GM23338 (cell line): ENCODE measurements around the gene COL25A1. TPM values are rescaled to one million over a fixed set of nuclear protein-coding genes. Genes with fewer than 3 reads are reported as not detected.

Experiments
- ATAC-seq: fragments of 200-7000 bp; cut with Tn5 transposase; 3 replicates; pipeline ENCODE4 v1.9.1; 2020
- DNase-seq: peaks from one replicate; pipeline ENCODE4 v3.0.0-alpha.2; 2015; ENCODE audit warnings: low spot score
- H2AFZ ChIP-seq: fragments of 200-600 bp; sonication (generic); 2 replicates; pipeline ENCODE4 v1.8.0; 2016; ENCODE audit warnings: antibody characterized with exemption, mild to moderate bottlenecking, moderate library complexity
- H3F3A ChIP-seq: fragments of 200-600 bp; sonication (generic); replicated peaks from 2 replicates; pipeline ENCODE4 v1.8.0; 2017; ENCODE audit warnings: antibody characterized with exemption, mixed run types, low read depth
- H3K27ac ChIP-seq: fragments of 200-600 bp; sonication (generic); 2 replicates; pipeline ENCODE4 v1.6.1; 2016; ENCODE audit warnings: low read depth
- H3K27me3 ChIP-seq: fragments of 200-600 bp; sonication (generic); 2 replicates; pipeline ENCODE4 v1.8.0; 2016; ENCODE audit warnings: mild to moderate bottlenecking, mixed run types, moderate library complexity; ENCODE audit not compliant: insufficient read depth
- H3K36me3 ChIP-seq: fragments of 200-600 bp; sonication (generic); 2 replicates; pipeline ENCODE4 v1.8.0; 2016; ENCODE audit warnings: mild to moderate bottlenecking; ENCODE audit not compliant: insufficient read depth
- H3K4me1 ChIP-seq: fragments of 200-600 bp; sonication (generic); 2 replicates; pipeline ENCODE4 v1.8.0; 2016; ENCODE audit warnings: mild to moderate bottlenecking, moderate library complexity; ENCODE audit not compliant: insufficient read depth
- H3K4me2 ChIP-seq: fragments of 200-600 bp; sonication (generic); 2 replicates; pipeline ENCODE4 v1.7.1; 2017; ENCODE audit warnings: mixed run types
- H3K4me3 ChIP-seq: fragments of 200-600 bp; sonication (generic); 2 replicates; pipeline ENCODE4 v1.6.1; 2016; ENCODE audit warnings: mixed run types
- H3K79me2 ChIP-seq: fragments of 200-600 bp; sonication (generic); replicated peaks from 2 replicates; pipeline ENCODE4 v1.8.0; 2017; ENCODE audit warnings: mild to moderate bottlenecking; ENCODE audit not compliant: insufficient read depth
- H3K9me2 ChIP-seq: fragments of 200-600 bp; sonication (generic); 2 replicates; pipeline ENCODE4 v1.8.0; 2017; ENCODE audit not compliant: insufficient read depth
- H4K20me1 ChIP-seq: fragments of 200-600 bp; sonication (generic); replicated peaks from 2 replicates; pipeline ENCODE4 v1.8.0; 2017; ENCODE audit warnings: mild to moderate bottlenecking; ENCODE audit not compliant: insufficient read depth
- H3K27ac Mint-ChIP-seq: 2 replicates; pipeline ENCODE4 v1.8.0; 2020; ENCODE audit warnings: inconsistent platforms, mild to moderate bottlenecking, moderate library complexity, mixed read lengths
- H3K27me3 Mint-ChIP-seq: 3 replicates; pipeline ENCODE4 v1.8.0; 2022; ENCODE audit warnings: low read depth, mild to moderate bottlenecking, moderate library complexity, mixed read lengths, inconsistent platforms; ENCODE audit not compliant: insufficient read depth, poor library complexity
- H3K36me3 Mint-ChIP-seq: 3 replicates; pipeline ENCODE4 v1.8.0; 2021; ENCODE audit warnings: low read depth, mild to moderate bottlenecking, inconsistent platforms, moderate library complexity, mixed read lengths
- H3K4me1 Mint-ChIP-seq: 3 replicates; pipeline ENCODE4 v1.8.0; 2020; ENCODE audit warnings: mild to moderate bottlenecking, inconsistent platforms, mixed read lengths
- H3K4me3 Mint-ChIP-seq: 3 replicates; pipeline ENCODE4 v1.8.0; 2021; ENCODE audit warnings: moderate library complexity, mild to moderate bottlenecking, inconsistent platforms, mixed read lengths
- H3K9me3 Mint-ChIP-seq: 3 replicates; pipeline ENCODE4 v1.8.0; 2020; ENCODE audit warnings: moderate library complexity, mild to moderate bottlenecking, inconsistent platforms, mixed read lengths
- CREB1 ChIP-seq: fragments of 250-450 bp; sonication (Bioruptor Pico); IDR thresholded peaks from 2 replicates; pipeline ENCODE4 v1.5.0; 2020; ENCODE audit warnings: low read depth, mild to moderate bottlenecking, moderate library complexity
- CTCF ChIP-seq, 2 experiments: fragments of 200-600 bp in 1 of 2; sonication (generic) in 1 of 2; conservative IDR thresholded peaks; 2 replicates each; pipeline versions ENCODE4 v1.5.1 to v1.6.1; 2016 to 2017; ENCODE audit warnings: antibody characterized with exemption in 2 of 2, low read depth in 2 of 2, mild to moderate bottlenecking in 2 of 2, moderate library complexity in 1 of 2
- EZH2 ChIP-seq: fragments of 200-600 bp; sonication (generic); IDR thresholded peaks from one replicate; pipeline ENCODE4 v1.8.0; 2017; ENCODE audit warnings: antibody characterized with exemption, mild to moderate bottlenecking, low read depth; ENCODE audit not compliant: unreplicated experiment
- EZH2phosphoT487 ChIP-seq: fragments of 200-600 bp; sonication (generic); IDR thresholded peaks from one replicate; pipeline ENCODE4 v1.8.1; 2018; ENCODE audit warnings: antibody characterized with exemption; ENCODE audit not compliant: unreplicated experiment
- JUNB ChIP-seq: IDR thresholded peaks from one replicate; pipeline ENCODE4 v1.6.1; 2016; ENCODE audit warnings: antibody characterized with exemption; ENCODE audit not compliant: unreplicated experiment
- NANOG ChIP-seq: IDR thresholded peaks from 2 replicates; pipeline ENCODE4 v1.6.1; 2016; ENCODE audit warnings: antibody characterized with exemption, borderline replicate concordance
- POLR2AphosphoS5 ChIP-seq: IDR thresholded peaks from 2 replicates; pipeline ENCODE4 v1.6.1; 2016; ENCODE audit warnings: antibody characterized with exemption, low read depth
- ZNF331 ChIP-seq: fragments of 250-450 bp; sonication (Bioruptor Pico); IDR thresholded peaks from 2 replicates; pipeline ENCODE4 v1.5.0; 2020; ENCODE audit warnings: low read depth, mild to moderate bottlenecking, moderate library complexity
- ZNF462 ChIP-seq: fragments of 250-450 bp; sonication (Bioruptor Pico); IDR thresholded peaks from 2 replicates; pipeline ENCODE4 v1.5.0; 2020; ENCODE audit warnings: mild to moderate bottlenecking, moderate library complexity
- polyA plus RNA-seq: library from polyadenylated mRNA; unstranded; fragments of >200 nt; fragmentation: Nextera tagmentation; extraction: Ambion mirVana; gene quantifications from 2 replicates; pipeline ENCODE4 v1.2.1, GENCODE V29; 2016
- total RNA-seq: library from RNA; depleted of rRNA; stranded (reverse); fragments of >200 nt; shearing (Covaris generic); gene quantifications from 2 replicates; pipeline ENCODE4 v1.2.3, GENCODE V29; 2014
- TF ChIP-seq, protein P1 (sequence below): IDR thresholded peaks from 2 replicates; pipeline ENCODE4 v1.6.1; 2016; ENCODE audit warnings: antibody characterized with exemption
- TF ChIP-seq, protein P2 (sequence below): IDR thresholded peaks from one replicate; pipeline ENCODE4 v1.6.1; 2018; ENCODE audit warnings: antibody characterized with exemption; ENCODE audit not compliant: unreplicated experiment

Gene COL25A1
- total and polyA plus RNA-seq, 2 experiments from 2014 or later = 3.9 to 5.6 TPM

GRCh38 chr4:109294468-109295020 lies 7.9 kb downstream of the COL25A1 start:
- Histone ChIP-seq H3K79me2 (no peaks in the 10 kb centered on the region), H3F3A (no peaks in the 10 kb centered on the region), H3K27ac (no peak overlapping the region), H4K20me1 (no peaks in the 10 kb centered on the region), H2AFZ (no peak overlapping the region), H3K27me3 (no peaks in the 10 kb centered on the region), H3K4me3 (no peak overlapping the region), H3K4me1 (no peaks in the 10 kb centered on the region), H3K36me3 (no peaks in the 10 kb centered on the region), H3K9me2 (no peaks in the 10 kb centered on the region), H3K4me2 (no peak overlapping the region)
- Mint-ChIP-seq H3K27ac (no peak overlapping the region), H3K36me3 (no peaks in the 10 kb centered on the region), H3K4me3 (no peak overlapping the region), H3K4me1 (peaks cover 7% of the 10 kb centered on the region; the same call in 1 of the 3 replicates), H3K9me3 (no peaks in the 10 kb centered on the region), H3K27me3 (no peaks in the 10 kb centered on the region)
- TF ChIP-seq JUNB = no peak
- TF ChIP-seq POLR2AphosphoS5 = no peak
- TF ChIP-seq ZNF462 (CRISPR knock-in tag) = no peak
- TF ChIP-seq EZH2 = no peak
- TF ChIP-seq, protein P1, sequence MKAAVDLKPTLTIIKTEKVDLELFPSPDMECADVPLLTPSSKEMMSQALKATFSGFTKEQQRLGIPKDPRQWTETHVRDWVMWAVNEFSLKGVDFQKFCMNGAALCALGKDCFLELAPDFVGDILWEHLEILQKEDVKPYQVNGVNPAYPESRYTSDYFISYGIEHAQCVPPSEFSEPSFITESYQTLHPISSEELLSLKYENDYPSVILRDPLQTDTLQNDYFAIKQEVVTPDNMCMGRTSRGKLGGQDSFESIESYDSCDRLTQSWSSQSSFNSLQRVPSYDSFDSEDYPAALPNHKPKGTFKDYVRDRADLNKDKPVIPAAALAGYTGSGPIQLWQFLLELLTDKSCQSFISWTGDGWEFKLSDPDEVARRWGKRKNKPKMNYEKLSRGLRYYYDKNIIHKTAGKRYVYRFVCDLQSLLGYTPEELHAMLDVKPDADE = no peak
- TF ChIP-seq, protein P2, sequence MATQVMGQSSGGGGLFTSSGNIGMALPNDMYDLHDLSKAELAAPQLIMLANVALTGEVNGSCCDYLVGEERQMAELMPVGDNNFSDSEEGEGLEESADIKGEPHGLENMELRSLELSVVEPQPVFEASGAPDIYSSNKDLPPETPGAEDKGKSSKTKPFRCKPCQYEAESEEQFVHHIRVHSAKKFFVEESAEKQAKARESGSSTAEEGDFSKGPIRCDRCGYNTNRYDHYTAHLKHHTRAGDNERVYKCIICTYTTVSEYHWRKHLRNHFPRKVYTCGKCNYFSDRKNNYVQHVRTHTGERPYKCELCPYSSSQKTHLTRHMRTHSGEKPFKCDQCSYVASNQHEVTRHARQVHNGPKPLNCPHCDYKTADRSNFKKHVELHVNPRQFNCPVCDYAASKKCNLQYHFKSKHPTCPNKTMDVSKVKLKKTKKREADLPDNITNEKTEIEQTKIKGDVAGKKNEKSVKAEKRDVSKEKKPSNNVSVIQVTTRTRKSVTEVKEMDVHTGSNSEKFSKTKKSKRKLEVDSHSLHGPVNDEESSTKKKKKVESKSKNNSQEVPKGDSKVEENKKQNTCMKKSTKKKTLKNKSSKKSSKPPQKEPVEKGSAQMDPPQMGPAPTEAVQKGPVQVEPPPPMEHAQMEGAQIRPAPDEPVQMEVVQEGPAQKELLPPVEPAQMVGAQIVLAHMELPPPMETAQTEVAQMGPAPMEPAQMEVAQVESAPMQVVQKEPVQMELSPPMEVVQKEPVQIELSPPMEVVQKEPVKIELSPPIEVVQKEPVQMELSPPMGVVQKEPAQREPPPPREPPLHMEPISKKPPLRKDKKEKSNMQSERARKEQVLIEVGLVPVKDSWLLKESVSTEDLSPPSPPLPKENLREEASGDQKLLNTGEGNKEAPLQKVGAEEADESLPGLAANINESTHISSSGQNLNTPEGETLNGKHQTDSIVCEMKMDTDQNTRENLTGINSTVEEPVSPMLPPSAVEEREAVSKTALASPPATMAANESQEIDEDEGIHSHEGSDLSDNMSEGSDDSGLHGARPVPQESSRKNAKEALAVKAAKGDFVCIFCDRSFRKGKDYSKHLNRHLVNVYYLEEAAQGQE = no peak
- no peak for TF ChIP-seq NANOG
- no peak for TF ChIP-seq EZH2phosphoT487
- TF ChIP-seq ZNF331 (CRISPR knock-in tag) = no peak
- no peak for TF ChIP-seq CREB1 (CRISPR knock-in tag)
- TF ChIP-seq CTCF (conservative IDR thresholded peaks at IDR 0.05; ENCODE audit: low read depth in 2 of 2) = no peak
- DNase-seq (no peak), ATAC-seq (no peak)
